Uterus (tissue), 4 donors: Measurements from ENCODE around the gene KREMEN2. TPM values are rescaled to one million over a fixed set of nuclear protein-coding genes. Genes with fewer than 3 reads are reported as not detected.
A peak's percentile ranks its signal among the peaks of the same experiment; 100 is the strongest.

ENCODE experiments used
- DNase-seq, 2 donors: peaks; one replicate each; pipeline ENCODE4 v3.0.0-alpha.2; 2019 to 2020
- H3K27ac ChIP-seq, 2 donors: fragments of 200-600 bp; sonication (generic); 1 replicate in 1 of 2; 2 replicates in 1 of 2; pipeline ENCODE4 v1.5.1; 2016 to 2018
- H3K27me3 ChIP-seq, 2 donors: fragments of 200-600 bp; sonication (generic); one replicate each; pipeline ENCODE4 v1.5.1; 2018 to 2019; ENCODE audit warnings: control low read depth in 1 of 2
- H3K36me3 ChIP-seq, 2 donors: fragments of 200-600 bp; sonication (generic); one replicate each; pipeline ENCODE4 v1.5.1; 2019; ENCODE audit warnings: control low read depth in 1 of 2
- H3K4me1 ChIP-seq, 2 donors: fragments of 200-600 bp; sonication (generic); one replicate each; pipeline ENCODE4 v1.5.1; 2018 to 2019; ENCODE audit warnings: control low read depth in 1 of 2
- H3K4me3 ChIP-seq, 2 donors: fragments of 200-600 bp; sonication (generic); 1 replicate in 1 of 2; 2 replicates in 1 of 2; pipeline ENCODE4 v1.5.1; 2018 to 2019; ENCODE audit warnings: mild to moderate bottlenecking in 1 of 2
- H3K9me3 ChIP-seq, 2 donors: fragments of 200-600 bp; sonication (generic); one replicate each; pipeline ENCODE4 v1.5.1; 2019; ENCODE audit warnings: control low read depth in 1 of 2
- CTCF ChIP-seq, 4 experiments: fragments of 200-600 bp in 2 of 4; fragments of 450-650 bp in 2 of 4; sonication (generic) in 2 of 4; IDR thresholded peaks; one replicate each; pipeline ENCODE4 v1.5.1; 2016 to 2019; ENCODE audit warnings: antibody characterized with exemption in 4 of 4, mild to moderate bottlenecking in 2 of 4, moderate library complexity in 1 of 4
- POLR2A ChIP-seq, 2 donors: fragments of 450-650 bp; IDR thresholded peaks; one replicate each; pipeline ENCODE4 v1.6.1; 2016; ENCODE audit warnings: antibody characterized with exemption in 2 of 2, mild to moderate bottlenecking in 1 of 2, moderate library complexity in 1 of 2
- intact Hi-C: fragments of 100-400 bp; cut with DNase I; formaldehyde crosslinking; loops from one replicate; pipeline ENCODE4 v1.15.1; 2023; ENCODE audit warnings: low total_unique reads
- total RNA-seq, 4 donors: library from RNA; depleted of rRNA in 3 of 4; stranded (reverse); fragments of >200 nt in 3 of 4; gene quantifications; one replicate each; pipeline versions ENCODE4 v1.1.0 to v1.2.4, GENCODE V29; 2014 to 2023
- donor health status: DM: yes; HTN: yes; CAD: no.

The KREMEN2 gene
- total RNA-seq, 4 donors from 2014 or later, result 0.41 TPM; not detected in 3

- no peaks in the 10 kb centered on the region for H3K9me3 ChIP-seq
- DNase-seq, result no peak
- H3K36me3 ChIP-seq, result no peaks in the 10 kb centered on the region
- peaks cover 0 to 23% of the 10 kb centered on the region in 2 donors for H3K4me1 ChIP-seq
- TF ChIP-seq CTCF (IDR thresholded peaks at IDR 0.05) (no peak), POLR2A (IDR thresholded peaks at IDR 0.05) (no peak)
- no peak overlapping the region for H3K27ac ChIP-seq
- intact Hi-C loops, result no loop called here
- H3K4me3 ChIP-seq, result no peak overlapping the region
- peaks cover 16 to 25% of the 10 kb centered on the region in 2 donors for H3K27me3 ChIP-seq
Observed at GRCh38 chr16:2960183-2961010, 3.7 kb upstream of the KREMEN2 start.

- intact Hi-C loops, result no loop called here
Observed at GRCh38 chr16:2962334-2963073, 1.6 kb upstream of the KREMEN2 start.

GRCh38 chr16:2963074-2963722 is 877 bp upstream of the KREMEN2 start:
- TF ChIP-seq POLR2A (IDR thresholded peaks at IDR 0.05), result no peak
- TF ChIP-seq CTCF (IDR thresholded peaks at IDR 0.05), result no peak
- DNase-seq, result no peak
- Histone ChIP-seq H3K36me3 (no peaks in the 10 kb centered on the region), H3K4me3 (peak overlapping the region in 1 of 2 donors; percentile 13), H3K9me3 (no peaks in the 10 kb centered on the region), H3K27me3 (peaks cover 19 to 36% of the 10 kb centered on the region in 2 donors), H3K4me1 (peaks cover 0 to 24% of the 10 kb centered on the region in 2 donors), H3K27ac (no peak overlapping the region)
- intact Hi-C loops, result no loop called here

More at GRCh38 chr16:2962334-2963073, 1.6 kb upstream of the KREMEN2 start:
- no peak for TF ChIP-seq CTCF (IDR thresholded peaks at IDR 0.05)
- TF ChIP-seq POLR2A (IDR thresholded peaks at IDR 0.05), result no peak
- no peak overlapping the region for H3K4me3 ChIP-seq
- H3K4me1 ChIP-seq, result peaks cover 0 to 23% of the 10 kb centered on the region in 2 donors
- no peak for DNase-seq
- no peaks in the 10 kb centered on the region for H3K36me3 ChIP-seq
- no peaks in the 10 kb centered on the region for H3K9me3 ChIP-seq
- no peak overlapping the region for H3K27ac ChIP-seq
- peaks cover 19 to 36% of the 10 kb centered on the region in 2 donors for H3K27me3 ChIP-seq

DNA sequence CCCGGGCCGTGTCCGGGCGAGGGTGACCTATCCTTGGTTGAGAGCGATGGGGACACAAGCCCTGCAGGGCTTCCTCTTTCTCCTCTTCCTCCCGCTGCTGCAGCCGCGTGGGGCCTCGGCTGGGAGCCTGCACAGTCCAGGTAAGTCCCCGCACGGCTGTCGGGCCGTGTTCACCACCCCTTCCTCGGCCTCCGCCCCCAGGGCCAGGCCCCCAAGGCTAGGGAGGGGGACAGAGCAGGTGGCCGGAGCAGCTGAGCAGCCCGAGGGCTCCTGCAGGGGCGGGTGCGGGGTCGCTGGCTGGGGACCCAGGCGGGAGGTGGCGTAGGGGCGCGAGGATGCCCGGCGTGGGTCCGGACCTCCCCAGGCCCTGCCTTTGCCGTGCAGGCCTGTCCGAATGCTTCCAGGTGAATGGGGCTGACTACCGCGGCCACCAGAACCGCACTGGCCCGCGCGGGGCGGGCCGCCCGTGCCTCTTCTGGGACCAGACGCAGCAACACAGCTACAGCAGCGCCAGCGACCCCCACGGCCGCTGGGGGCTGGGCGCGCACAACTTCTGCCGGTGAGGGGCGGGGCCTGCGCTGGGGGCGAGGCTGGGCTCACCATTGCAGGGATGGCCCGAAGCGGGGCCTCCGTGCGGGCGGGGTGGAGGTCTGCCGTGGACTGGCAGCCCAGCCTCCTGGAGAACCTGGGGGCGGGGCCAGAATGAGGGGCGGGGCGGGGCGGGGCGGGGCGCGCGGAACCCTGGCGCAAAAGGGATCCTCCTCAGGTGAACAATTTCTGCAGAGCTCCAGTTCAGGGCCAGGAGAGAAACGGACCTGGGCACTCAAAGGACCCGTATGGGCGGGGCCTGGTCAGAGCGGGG is 631 bp downstream of the KREMEN2 start:
- no peak for DNase-seq
- TF ChIP-seq POLR2A (IDR thresholded peaks at IDR 0.05) (no peak), CTCF (IDR thresholded peaks at IDR 0.05) (no peak)
- Histone ChIP-seq H3K9me3 (no peaks in the 10 kb centered on the region), H3K4me3 (no peak overlapping the region), H3K4me1 (peaks cover 0 to 36% of the 10 kb centered on the region in 2 donors), H3K27me3 (peaks cover 22 to 36% of the 10 kb centered on the region in 2 donors), H3K27ac (no peak overlapping the region), H3K36me3 (no peaks in the 10 kb centered on the region)
- intact Hi-C loops, result no loop called here
